SU-DHL-6 (cell line): Measurements from ENCODE around the gene SLC6A20.

ENCODE experiments used
- H2AFZ ChIP-seq: fragments of 200-600 bp; sonication (generic); 2 replicates; pipeline ENCODE4 v1.6.1; 2014; ENCODE audit warnings: low read depth, mild to moderate bottlenecking, moderate library complexity, mixed read lengths, antibody characterized with exemption, low read length; ENCODE audit not compliant: severe bottlenecking
- H3F3A ChIP-seq: fragments of 200-600 bp; shearing (Covaris generic); 2 replicates; pipeline ENCODE4 v1.6.0; 2016; ENCODE audit warnings: antibody characterized with exemption, mild to moderate bottlenecking; ENCODE audit not compliant: insufficient read depth
- H3K27ac ChIP-seq: fragments of 200-600 bp; sonication (generic); 2 replicates; pipeline ENCODE4 v1.5.1; 2016; ENCODE audit warnings: low read depth, mild to moderate bottlenecking, low read length, moderate library complexity, mixed read lengths
- H3K27me3 ChIP-seq: fragments of 200-600 bp; sonication (generic), shearing (Covaris generic); 2 replicates; pipeline ENCODE4 v1.6.0; 2014; ENCODE audit warnings: mild to moderate bottlenecking, low read length
- H3K36me3 ChIP-seq: fragments of 200-600 bp; sonication (generic); 2 replicates; pipeline ENCODE4 v1.6.1; 2014; ENCODE audit warnings: mild to moderate bottlenecking, low read length, mixed read lengths
- H3K4me2 ChIP-seq: fragments of 300-600, 200-600 bp; shearing (Covaris generic), sonication (generic); 2 replicates; pipeline ENCODE4 v1.6.0; 2014; ENCODE audit warnings: low read length, low read depth, mild to moderate bottlenecking; ENCODE audit not compliant: poor library complexity, severe bottlenecking
- H3K4me3 ChIP-seq: fragments of 200-600 bp; sonication (generic); 2 replicates; pipeline ENCODE4 v1.5.1; 2014; ENCODE audit warnings: antibody characterized with exemption, low read length, mild to moderate bottlenecking, mixed read lengths; ENCODE audit not compliant: insufficient read depth, poor library complexity, severe bottlenecking
- H3K79me2 ChIP-seq: fragments of 200-600 bp; sonication (generic); 2 replicates; pipeline ENCODE4 v1.6.1; 2014; ENCODE audit warnings: mild to moderate bottlenecking, low read length, moderate library complexity; ENCODE audit not compliant: insufficient read depth
- H3K9ac ChIP-seq: fragments of 200-600 bp; sonication (generic); 2 replicates; pipeline ENCODE4 v1.7.0; 2014; ENCODE audit warnings: mild to moderate bottlenecking, low read length
- H3K9me2 ChIP-seq: fragments of 200-600 bp; sonication (generic); replicated peaks from 2 replicates; pipeline ENCODE4 v1.6.1; 2014; ENCODE audit warnings: low read length; ENCODE audit not compliant: insufficient read depth
- H3K9me3 ChIP-seq: fragments of 200-600 bp; sonication (generic); 2 replicates; pipeline ENCODE4 v1.6.1; 2014; ENCODE audit warnings: low read length, mixed read lengths; ENCODE audit not compliant: insufficient read depth
- H4K20me1 ChIP-seq: fragments of 200-600 bp; sonication (generic); 2 replicates; pipeline ENCODE4 v1.6.1; 2014; ENCODE audit warnings: low read depth, mild to moderate bottlenecking, antibody characterized with exemption, low read length, moderate library complexity, mixed read lengths
- CTCF ChIP-seq: fragments of 200-600 bp; sonication (generic); IDR thresholded peaks from one replicate; pipeline ENCODE4 v1.5.1; 2017; ENCODE audit warnings: antibody characterized with exemption, mild to moderate bottlenecking, low read length, moderate library complexity; ENCODE audit not compliant: insufficient read depth, poor library complexity, severe bottlenecking
- EZH2phosphoT487 ChIP-seq: fragments of 200-600 bp; sonication (generic), shearing (Covaris generic); conservative IDR thresholded peaks from 2 replicates; pipeline ENCODE4 v1.6.1; 2018; ENCODE audit warnings: mild to moderate bottlenecking, antibody characterized with exemption, low read length, moderate library complexity, mixed read lengths

SLC6A20 gene

GRCh38 chr3:45787551-45787950, 8.8 kb downstream of the SLC6A20 start:
- no peak overlapping the region for H2AFZ ChIP-seq
- no peaks in the 10 kb centered on the region for H3F3A ChIP-seq
- no peak overlapping the region for H3K4me3 ChIP-seq
- H3K9me2 ChIP-seq = no peaks in the 10 kb centered on the region
- H3K9ac ChIP-seq = no peak overlapping the region
- no peaks in the 10 kb centered on the region for H3K9me3 ChIP-seq
- no peaks in the 10 kb centered on the region for H3K79me2 ChIP-seq
- no peak overlapping the region for H3K4me2 ChIP-seq
- TF ChIP-seq EZH2phosphoT487 (no peak), CTCF (no peak)
- H3K36me3 ChIP-seq = no peaks in the 10 kb centered on the region
- no peaks in the 10 kb centered on the region for H4K20me1 ChIP-seq
- H3K27ac ChIP-seq = no peak overlapping the region
- H3K27me3 ChIP-seq = no peaks in the 10 kb centered on the region

- H3K9ac ChIP-seq = no peak overlapping the region
- no peak overlapping the region for H3K27ac ChIP-seq
- H3K36me3 ChIP-seq = no peaks in the 10 kb centered on the region
- H3K9me2 ChIP-seq = no peaks in the 10 kb centered on the region
- H3K4me3 ChIP-seq = no peak overlapping the region
- H3K27me3 ChIP-seq = no peaks in the 10 kb centered on the region
- no peaks in the 10 kb centered on the region for H3F3A ChIP-seq
- no peak overlapping the region for H2AFZ ChIP-seq
- no peaks in the 10 kb centered on the region for H4K20me1 ChIP-seq
- no peaks in the 10 kb centered on the region for H3K79me2 ChIP-seq
- TF ChIP-seq CTCF (no peak), EZH2phosphoT487 (no peak)
- H3K9me3 ChIP-seq = no peaks in the 10 kb centered on the region
- no peak overlapping the region for H3K4me2 ChIP-seq
Measured at GRCh38 chr3:45786801-45787495, 9.4 kb downstream of the SLC6A20 start.

GRCh38 chr3:45785605-45786150, 10.7 kb downstream of the SLC6A20 start:
- no peaks in the 10 kb centered on the region for H3K79me2 ChIP-seq
- H3K36me3 ChIP-seq = no peaks in the 10 kb centered on the region
- H2AFZ ChIP-seq = no peak overlapping the region
- H3K4me2 ChIP-seq = no peak overlapping the region
- TF ChIP-seq CTCF (no peak), EZH2phosphoT487 (no peak)
- no peaks in the 10 kb centered on the region for H4K20me1 ChIP-seq
- no peaks in the 10 kb centered on the region for H3K9me2 ChIP-seq
- H3F3A ChIP-seq = no peaks in the 10 kb centered on the region
- H3K9ac ChIP-seq = no peak overlapping the region
- H3K4me3 ChIP-seq = no peak overlapping the region
- H3K27ac ChIP-seq = no peak overlapping the region
- no peaks in the 10 kb centered on the region for H3K9me3 ChIP-seq
- no peaks in the 10 kb centered on the region for H3K27me3 ChIP-seq
